ENCODE data around the gene HOXD3. TPM values are rescaled to one million over a fixed set of nuclear protein-coding genes. Genes with fewer than 3 reads are reported as not detected.

The HOXD3 gene
- total RNA-seq, 1 donor from 2014 or later = not detected

- Mint-ChIP-seq H3K4me1 (ENCODE audit: low read depth) (peaks cover 5% of the 10 kb centered on the region), H3K4me3 (ENCODE audit: unreplicated experiment) (no peak overlapping the region), H3K27me3 (ENCODE audit: low read depth) (peaks cover 92% of the 10 kb centered on the region), H3K27ac (ENCODE audit: unreplicated experiment) (no peak overlapping the region), H3K9me3 (ENCODE audit: low read depth) (peaks cover 8% of the 10 kb centered on the region), H3K36me3 (ENCODE audit: low read depth) (peaks cover 2% of the 10 kb centered on the region)
- TF ChIP-seq CTCF (IDR thresholded peaks at IDR 0.05) = no peak
- no peak for DNase-seq (ENCODE audit: low spot score)
Observed at GRCh38 chr2:176114120-176114929, 42.8 kb upstream of the HOXD3 start.

- Mint-ChIP-seq H3K9me3 (ENCODE audit: low read depth) (peaks cover 8% of the 10 kb centered on the region), H3K27me3 (ENCODE audit: low read depth) (peaks cover 91% of the 10 kb centered on the region), H3K4me3 (ENCODE audit: unreplicated experiment) (no peak overlapping the region), H3K27ac (ENCODE audit: unreplicated experiment) (no peak overlapping the region), H3K36me3 (ENCODE audit: low read depth) (peaks cover 4% of the 10 kb centered on the region), H3K4me1 (ENCODE audit: low read depth) (peaks cover 3% of the 10 kb centered on the region)
- TF ChIP-seq CTCF (IDR thresholded peaks at IDR 0.05) = no peak
- no peak for DNase-seq (ENCODE audit: low spot score)
Observed at GRCh38 chr2:176114930-176115625, 42.0 kb upstream of the HOXD3 start.

GRCh38 chr2:176115883-176116813, 41.0 kb upstream of the HOXD3 start, which contains the start of gene HOXD10:
Gene HOXD10 (plus strand): TSS chr2:176116778. CDS start chr2:176116834, 56 bp downstream.
- Mint-ChIP-seq H3K4me1 (ENCODE audit: low read depth) (peaks cover 2% of the 10 kb centered on the region), H3K4me3 (ENCODE audit: unreplicated experiment) (no peak within 1 kb of the TSS), H3K27me3 (ENCODE audit: low read depth) (peaks cover 91% of the 10 kb centered on the region), H3K36me3 (ENCODE audit: low read depth) (peaks cover 4% of the 10 kb centered on the region), H3K27ac (ENCODE audit: unreplicated experiment) (no peak within 1 kb of the TSS), H3K9me3 (ENCODE audit: low read depth) (peaks cover 8% of the 10 kb centered on the region)
- DNase-seq (ENCODE audit: low spot score) = peak; percentile 67
- TF ChIP-seq CTCF (IDR thresholded peaks at IDR 0.05) = no peak

- Mint-ChIP-seq H3K9me3 (ENCODE audit: low read depth) (peaks cover 8% of the 10 kb centered on the region), H3K4me1 (ENCODE audit: low read depth) (no peaks in the 10 kb centered on the region), H3K27me3 (ENCODE audit: low read depth) (peaks cover 84% of the 10 kb centered on the region), H3K36me3 (ENCODE audit: low read depth) (peaks cover 4% of the 10 kb centered on the region), H3K27ac (ENCODE audit: unreplicated experiment) (no peak overlapping the region), H3K4me3 (ENCODE audit: unreplicated experiment) (no peak overlapping the region)
- no peak for TF ChIP-seq CTCF (IDR thresholded peaks at IDR 0.05)
- peak; percentile 73 for DNase-seq (ENCODE audit: low spot score)
Observed at GRCh38 chr2:176117162-176117822, 39.8 kb upstream of the HOXD3 start.
